Cerebellar cortex (tissue), 1 donor: Measurements from ENCODE around the gene EMC7.
"Not testable (repeated sequence)": the region's sequence is repeated elsewhere in the genome, so short reads cannot be mapped to it uniquely, and the experiment has no call there.

Experiments used
- DNase-seq: peaks from one replicate; pipeline ENCODE4 v3.0.0-alpha.2; 2015; ENCODE audit warnings: low spot score

Gene EMC7

DNA sequence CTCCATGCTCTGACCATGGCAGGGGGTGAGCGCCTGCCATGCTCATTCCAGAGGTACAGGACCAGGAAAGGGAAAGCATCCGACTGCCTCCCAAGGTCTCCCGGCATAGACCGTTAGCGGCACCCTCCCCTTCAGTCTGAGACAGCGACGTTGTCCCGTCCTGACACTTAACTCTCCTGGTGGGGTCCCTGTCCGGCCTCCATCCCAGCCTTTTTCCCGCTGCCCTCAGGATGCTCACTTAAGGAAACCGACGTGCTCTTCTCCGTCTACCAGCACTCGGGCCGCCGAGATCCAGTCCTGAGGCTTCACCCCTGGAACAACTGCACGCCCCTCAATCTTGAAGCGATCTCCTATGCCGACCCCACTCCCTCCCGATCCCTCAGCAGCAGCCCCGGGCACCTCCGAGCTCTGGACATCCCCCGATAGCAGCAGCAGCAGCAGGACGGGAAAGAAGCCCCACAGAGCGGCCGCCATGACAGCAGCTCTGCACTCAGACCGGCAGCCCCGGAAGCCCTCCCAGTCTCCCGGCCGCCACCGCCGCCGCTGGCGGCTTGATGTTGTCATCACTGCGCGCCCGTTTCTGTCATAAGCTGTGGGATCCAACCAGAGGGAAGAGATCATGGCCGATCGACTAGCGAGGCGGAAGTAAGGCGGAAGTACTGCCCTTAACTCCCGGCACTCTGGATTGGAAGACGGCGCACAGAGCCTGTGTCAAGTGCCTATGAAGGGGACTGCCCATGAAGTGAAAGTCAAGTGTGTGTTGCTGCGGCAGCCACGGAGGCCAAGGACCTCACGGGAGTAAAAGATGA, at the start of gene EMC7, which contains the start of gene PGBD4:
TSS of gene EMC7 (minus strand) at position 497 of the 809 bp plus-strand sequence. CDS start at position 474, 23 bp downstream.
TSS of gene PGBD4 (plus strand) at position 718 of the 809 bp plus-strand sequence. CDS start 449 bp downstream, outside the sequence.
- peak; percentile 99 for DNase-seq

DNA sequence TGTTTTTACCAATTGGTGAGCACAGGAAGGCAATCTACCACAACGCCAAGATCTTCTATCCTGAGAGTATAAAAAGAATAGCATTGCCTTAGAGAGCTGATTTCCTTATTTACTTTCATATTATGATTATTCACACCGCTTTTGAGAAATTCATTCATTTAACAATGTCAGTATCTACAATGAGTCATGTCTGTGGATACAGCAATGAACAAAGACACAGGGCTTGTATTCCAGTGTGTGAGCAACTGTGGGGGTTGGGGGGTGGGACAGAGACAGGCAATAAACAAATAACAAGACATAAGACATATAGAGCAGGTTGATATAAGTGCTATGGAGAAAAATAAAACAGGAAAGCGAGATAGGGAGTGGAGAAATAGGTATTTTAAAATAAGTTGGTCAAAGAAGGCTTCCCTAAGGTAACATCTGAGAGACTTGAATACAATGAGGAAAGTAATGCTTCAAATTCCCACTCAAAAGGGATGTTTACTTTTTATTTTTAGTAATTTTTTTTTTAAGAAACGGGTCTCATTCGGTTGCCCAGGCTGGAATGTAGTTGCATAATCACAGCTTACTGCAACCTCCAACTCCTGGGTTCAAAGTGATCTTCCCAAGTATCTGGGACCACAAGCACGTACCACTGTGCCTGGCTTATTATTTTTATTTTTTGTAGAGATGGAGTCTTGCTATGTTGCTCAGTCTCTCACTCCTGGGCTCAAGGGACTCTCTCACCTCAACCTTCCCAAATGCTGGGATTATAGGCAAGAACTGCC, 45.9 kb upstream of the EMC7 start:
- DNase-seq, result no peak

DNA sequence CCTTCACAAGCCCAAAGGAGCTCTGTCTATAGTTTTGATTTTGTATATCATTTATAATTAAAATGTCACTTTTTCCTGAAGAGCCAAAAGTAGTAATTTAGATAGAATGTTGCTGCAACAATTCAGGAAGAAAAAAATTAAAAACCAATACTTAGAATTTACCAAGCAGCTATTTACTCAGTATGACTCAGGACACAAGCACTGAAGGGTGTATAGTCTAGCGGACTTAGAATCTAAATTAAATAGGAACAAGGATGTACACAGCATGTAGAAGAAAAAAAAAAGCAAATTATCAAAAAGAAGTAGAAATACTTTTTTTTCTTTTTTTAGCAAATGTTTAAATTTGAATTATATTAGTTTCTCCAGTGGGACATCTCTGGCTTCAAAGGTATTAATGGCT, 31.8 kb upstream of the EMC7 start:
- no peak for DNase-seq

DNA sequence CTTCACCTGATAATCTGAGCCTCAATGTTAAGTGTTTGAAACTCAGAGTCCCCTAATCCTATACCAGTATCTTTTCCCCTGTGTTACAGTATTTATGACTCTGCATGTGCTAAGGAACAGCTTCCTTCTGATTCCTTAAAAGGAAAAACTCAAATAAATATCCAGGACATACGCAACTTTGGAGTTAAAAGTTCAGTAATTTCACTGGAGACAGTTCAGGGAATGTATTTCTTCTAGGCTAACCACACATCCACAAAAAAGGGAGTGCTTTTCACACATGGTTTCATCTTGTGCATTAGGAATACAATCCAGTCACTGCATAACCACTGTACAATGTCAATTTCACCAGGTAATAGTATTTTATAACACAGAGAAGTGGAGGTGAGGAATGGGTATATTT, 31.2 kb upstream of the EMC7 start:
- no peak for DNase-seq

DNA sequence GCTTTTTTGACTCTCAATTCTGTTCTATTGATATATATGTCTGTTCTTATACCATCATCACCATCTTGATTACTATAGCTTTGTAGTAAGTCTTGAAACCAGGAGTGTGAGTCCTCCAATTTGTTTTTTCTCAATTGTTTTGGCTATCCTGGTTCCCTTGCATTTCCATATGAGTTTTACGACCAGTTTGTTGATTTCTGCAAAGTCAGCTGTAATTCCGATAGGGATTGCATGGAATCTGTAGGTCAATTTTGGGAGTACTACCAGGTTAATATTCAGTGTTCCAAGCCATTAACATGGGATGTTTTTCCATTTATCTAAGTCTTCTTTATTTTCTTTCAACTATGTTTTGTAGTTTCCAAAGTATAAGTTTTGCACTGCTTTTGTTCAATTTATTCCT, 27.2 kb upstream of the EMC7 start:
- no peak for DNase-seq

DNA sequence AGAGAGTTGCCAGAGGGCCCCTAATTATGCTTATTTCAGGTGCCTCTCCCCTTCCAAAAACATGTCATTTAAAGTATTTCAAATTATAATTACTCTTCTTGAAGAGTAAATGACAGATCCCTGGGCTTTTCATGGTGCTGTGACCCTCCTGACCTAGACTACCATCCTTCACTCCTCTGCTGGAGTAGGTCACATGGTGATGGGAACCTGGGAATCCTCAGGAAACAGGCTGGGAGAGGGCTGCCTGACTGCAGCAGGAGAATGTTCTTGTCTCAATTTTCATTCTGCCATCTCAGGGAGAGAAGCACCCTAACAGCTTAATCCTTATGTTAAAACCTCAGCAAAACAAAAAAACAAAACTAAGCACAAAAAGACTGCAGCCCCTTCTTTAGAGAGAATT, 24.9 kb upstream of the EMC7 start:
- no peak for DNase-seq

DNA sequence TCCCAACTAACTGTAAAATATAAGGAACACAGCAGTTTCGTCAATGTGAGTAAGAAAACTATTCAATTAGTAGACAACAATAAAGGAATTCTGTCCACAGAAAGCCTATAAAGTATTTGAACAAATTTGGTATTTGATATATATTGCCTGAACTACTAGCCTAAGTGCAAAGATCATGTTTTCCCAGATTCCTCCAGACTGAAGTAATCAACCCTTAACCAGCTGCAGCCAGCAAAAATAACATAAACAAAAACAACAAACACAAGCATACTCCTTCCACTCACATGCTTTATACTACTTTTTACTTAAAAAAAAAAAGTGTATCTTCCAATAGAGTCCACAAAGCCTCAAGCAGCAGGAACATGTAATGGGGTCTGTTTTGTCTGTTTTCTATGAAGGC, 24.3 kb upstream of the EMC7 start:
- DNase-seq, result no peak

DNA sequence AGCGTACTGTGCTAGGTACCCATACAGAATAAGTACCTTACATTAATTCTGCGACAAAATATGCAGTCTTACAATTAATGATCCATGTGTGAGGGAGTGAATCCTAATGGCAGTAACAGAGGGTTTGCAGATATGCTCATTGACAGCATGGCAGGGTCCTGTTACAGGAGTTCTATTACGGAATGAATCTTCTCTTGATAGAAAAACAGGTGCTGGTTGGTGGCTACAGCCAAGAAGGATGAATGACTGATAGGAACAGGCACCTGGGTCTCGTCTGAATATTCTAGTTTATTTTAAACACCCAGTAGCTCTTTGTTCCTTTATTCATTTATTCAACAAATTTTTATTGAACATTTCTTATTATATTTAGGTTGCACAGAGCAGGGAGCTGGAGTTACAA, 23.0 kb upstream of the EMC7 start:
- DNase-seq, result no peak

DNA sequence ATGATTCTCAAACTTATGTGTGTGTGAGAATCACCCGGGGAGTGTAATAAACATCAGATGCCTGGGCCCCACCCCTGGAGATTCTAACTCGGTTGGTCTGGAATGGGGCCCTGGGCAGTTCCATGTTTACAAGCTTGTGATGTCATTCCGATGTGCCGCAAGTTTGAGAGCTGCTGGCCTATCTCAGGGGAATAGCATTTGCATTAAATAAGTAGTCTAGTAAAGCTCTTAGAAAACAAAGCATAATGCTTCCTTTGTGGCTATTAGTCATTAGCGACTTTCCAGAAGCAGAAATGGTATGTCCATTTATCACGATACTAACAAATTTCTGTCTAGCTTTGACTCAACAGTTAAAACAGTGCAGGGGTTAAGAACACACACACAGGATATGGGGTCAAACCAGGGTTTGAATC, 21.1 kb upstream of the EMC7 start:
- no peak for DNase-seq

DNA sequence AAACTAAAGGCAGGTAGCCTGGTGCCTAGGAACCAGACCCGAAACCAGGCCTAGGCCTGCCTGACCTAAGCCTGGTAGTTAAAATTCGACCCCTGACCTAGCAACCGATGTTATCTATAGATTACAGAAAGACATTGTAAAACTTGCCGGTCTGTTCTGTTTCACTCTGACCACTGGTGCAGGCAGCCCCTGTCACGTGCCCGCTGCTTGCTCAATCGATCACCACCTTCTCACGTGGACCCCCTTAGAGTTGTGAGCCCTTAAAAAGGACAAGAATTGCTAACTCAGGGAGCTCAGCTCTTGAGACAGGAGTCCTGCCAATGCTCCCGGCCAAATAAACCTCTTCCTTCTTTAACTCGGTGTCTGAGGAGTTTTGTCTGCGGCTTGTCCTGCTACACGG, 20.1 kb upstream of the EMC7 start:
- not testable (repeated sequence) for DNase-seq

DNA sequence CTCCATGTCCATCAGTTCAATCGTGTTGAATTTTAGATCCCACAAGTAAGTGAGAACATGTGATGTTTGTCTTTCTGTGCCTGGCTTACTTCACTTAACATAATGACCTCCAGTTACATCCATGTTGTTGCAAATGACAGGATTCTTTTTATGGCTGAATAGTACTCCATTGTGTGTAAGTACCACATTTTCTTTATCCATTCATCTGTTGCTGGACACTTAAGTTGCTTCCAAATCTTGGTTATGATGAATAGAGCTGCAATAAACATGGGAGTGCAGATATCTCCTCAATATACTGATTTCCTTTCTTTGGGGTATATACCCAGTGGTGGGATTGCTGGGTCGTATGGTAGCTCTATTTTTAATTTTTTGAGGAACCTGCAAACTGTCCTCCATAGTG, 18.8 kb upstream of the EMC7 start:
- DNase-seq, result not testable (repeated sequence)

DNA sequence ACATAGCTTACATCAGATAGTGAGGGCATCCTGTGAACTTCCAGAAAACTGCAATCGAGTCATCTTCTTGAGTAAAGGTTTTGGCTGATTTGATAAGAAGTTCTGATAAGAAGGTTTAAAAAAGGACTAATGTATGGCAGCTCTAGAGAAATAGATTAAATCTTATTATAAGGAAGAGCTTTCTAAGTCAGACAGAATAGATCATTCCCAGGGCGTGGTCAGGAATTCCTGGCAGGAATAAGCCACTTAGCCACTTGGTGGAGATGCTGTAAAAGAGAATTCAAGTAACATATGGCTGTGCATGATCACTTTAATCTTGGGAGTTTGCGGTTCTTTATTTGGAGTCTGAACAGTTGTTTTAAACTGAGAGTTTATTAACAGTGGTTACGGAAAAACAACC, 17.6 kb upstream of the EMC7 start:
- no peak for DNase-seq

DNA sequence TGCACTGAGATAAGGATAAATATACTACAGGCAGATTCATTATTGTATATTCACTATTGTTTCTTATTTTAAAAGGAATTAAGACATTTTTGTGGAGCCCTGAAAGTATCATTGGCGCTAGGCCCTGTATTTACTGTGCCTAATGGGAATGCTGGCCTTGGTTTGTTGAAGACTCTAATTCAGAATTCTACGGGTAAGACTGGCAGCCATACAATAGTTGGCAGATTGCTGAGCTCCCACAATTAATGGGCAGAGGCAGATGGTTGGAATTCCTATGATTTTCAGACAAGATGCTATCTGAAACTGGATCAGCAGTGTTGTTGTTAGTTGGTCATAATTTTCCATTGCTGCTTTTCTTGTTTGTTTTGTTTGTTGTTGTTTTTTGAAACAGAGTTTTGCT, 15.0 kb upstream of the EMC7 start:
- DNase-seq, result no peak

DNA sequence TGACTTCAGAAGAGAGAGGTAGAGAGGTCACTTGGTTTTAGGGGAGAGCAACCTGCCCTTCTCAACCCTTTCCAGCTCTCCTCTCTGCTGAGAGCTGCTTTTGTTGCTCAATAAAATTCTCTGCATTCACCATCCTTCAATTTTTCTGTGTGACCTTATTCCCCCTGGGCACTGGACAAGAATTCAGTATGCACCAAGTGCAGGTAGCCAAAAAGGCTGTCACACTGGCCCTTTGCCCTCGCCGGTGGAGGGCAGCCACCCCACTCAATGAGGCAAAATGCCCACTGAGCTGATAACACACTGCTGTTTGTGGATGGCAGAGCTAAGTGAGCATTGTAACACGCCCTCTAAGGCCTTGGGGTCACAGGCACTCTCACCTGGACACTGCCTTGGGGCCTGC, 13.1 kb upstream of the EMC7 start:
- no peak for DNase-seq

DNA sequence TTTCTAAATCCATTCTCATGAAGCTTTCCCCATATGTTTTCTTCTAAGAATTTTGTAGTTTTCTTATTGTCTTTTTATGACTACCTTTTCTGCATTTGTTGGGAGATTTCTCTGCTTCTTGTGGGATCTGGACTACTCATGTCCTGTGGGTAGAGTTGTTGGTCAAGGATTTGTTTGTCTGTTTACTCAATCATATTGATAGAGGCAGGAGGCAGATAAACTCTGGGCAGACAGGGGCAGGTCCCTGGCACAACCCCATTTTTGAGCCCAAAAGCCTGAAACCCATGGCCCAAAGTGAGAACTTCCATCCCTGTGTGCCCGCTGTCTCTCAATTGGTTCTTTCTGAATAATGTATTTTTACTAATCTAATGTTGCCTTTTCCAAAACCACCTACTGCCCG, 12.6 kb upstream of the EMC7 start:
- no peak for DNase-seq

DNA sequence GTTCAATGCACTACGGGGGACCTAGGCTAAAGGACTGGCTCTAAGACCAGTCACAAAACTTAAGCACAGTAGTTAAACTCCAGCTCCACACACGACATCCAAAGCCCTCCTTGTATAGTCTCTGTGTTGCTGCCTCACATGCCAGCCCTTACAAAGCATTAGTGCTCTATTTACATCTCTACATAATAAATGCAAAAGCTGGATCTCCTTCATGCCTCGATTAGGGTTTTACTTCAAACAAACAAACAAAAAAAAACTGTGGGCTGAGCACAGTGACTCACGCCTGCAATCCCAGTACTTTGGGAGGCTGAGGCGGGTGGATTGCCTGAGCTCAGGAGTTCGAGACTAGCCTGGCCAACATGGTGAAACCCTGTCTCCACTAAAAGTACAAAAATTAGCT, 9.8 kb upstream of the EMC7 start:
- DNase-seq, result no peak

DNA sequence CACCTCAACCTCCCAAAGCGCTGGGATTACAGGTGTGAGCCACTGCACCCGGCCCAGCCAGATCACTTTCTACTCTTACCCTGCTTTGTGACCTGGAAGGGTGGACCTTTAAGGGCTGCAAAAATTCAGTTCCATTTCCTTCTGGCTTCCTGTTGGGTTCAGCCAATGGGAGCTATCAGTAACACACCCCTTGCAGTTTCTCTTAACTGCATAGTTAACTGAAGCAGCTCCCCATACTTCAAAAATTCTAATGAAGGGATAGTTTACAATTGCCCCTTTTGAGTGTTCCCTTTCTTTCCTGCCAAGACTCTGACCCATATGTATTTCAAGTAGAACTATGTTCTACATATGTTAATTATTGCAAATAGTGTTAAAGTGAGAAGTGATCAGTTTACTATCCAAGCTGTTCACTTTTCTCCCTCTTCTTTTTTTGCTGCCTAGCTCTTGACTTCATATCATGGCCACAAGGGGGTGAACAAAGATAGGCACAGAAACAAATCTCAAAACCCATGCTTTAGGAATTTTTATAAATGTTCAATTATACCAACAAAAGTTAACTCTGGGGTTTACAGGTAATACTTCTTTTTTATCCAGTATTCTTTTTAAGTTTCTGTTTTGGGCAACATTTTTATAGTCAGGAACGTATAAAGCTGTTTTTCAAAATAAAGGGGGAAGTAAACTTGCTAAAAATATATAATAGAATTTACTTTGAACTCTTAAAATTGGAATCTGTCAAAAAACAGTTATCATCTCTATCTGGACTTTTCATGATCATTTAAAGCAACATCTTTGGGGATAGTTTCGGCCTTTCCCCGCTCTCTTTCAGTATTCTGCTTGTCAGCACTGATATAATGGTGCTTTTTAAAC, 8.4 kb upstream of the EMC7 start:
- DNase-seq, result peak; percentile 41

DNA sequence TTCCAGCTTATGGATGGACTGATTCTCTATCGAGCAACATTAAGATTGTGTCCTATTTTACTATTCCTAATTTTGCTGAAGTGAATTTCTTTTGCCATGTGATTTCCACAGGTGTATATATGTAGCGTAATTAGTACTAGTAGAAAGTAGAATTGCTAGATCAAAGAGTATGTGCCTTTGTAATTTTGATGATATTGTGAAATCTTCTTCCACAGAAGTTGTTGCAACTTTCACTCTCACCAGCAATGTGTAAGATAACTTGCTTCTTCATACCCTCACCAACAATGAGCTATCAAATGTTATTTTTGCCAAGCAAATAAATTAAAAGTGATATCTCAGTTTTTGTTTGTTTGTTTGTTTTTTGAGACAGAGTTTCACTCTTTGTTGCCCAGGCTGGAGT, 5.7 kb upstream of the EMC7 start:
- no peak for DNase-seq

DNA sequence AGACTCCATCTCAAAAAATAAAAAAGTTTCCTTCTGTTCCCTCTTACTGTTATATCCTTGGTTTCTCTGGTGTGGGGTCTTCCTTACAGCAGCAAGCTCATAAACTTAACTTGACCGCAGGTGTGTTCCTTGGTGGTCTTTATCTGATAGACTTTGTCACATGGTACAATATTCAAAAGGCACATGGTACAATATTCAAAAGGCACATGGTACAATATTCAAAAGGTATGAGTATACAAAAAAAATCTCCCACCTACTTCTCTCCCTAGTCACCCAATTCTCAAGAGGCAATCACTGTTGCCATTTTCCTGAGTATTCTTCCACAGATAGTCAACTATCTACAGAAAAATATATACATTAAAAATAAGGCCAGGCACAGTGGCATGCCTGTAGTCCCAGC, 4.8 kb upstream of the EMC7 start:
- DNase-seq, result no peak

DNA sequence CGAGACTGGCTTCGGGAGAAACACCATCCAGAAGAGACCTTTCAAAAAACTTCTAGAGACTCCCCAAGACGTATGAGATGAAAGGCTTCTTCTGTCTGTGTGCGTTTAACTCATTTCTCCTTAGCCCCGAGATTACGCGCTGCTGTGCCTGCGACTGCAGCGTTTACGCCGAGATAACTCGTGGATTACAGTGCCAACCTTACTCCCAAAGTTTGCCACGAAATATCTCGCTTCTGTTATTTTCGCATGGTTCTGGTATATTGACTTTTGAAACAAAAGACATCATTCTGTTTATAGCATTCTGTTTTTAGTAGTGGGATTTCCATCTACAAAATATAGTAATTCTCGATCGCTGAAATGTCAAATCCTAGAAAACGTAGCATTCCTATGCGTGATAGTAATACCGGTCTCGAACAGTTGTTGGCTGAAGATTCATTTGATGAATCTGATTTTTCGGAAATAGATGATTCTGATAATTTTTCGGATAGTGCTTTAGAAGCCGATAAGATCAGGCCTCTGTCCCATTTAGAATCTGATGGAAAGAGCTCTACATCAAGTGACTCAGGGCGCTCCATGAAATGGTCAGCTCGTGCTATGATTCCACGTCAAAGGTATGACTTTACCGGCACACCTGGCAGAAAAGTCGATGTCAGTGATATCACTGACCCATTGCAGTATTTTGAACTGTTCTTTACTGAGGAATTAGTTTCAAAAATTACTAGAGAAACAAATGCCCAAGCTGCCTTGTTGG, 688 bp upstream of the EMC7 start:
- peak; percentile 14 for DNase-seq

DNA sequence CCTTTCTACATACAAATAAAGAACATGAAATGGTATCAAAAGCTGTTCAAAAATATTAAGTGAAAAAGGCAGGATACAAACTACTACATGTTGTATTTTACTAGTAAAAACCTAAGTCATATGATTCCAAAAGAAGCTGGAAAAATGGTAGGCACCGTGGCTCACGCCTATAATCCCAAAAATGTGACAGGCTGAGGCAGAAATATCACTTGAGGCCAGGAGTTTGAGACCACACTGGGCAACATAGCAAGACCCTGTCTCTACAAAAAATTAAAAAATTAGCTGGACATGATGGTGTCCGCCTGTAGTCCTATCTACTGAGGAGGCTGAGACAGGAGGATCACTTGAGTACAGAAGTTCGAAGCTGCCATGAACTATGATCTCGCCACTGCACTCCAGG, 1.7 kb downstream of the EMC7 start:
- DNase-seq, result no peak

DNA sequence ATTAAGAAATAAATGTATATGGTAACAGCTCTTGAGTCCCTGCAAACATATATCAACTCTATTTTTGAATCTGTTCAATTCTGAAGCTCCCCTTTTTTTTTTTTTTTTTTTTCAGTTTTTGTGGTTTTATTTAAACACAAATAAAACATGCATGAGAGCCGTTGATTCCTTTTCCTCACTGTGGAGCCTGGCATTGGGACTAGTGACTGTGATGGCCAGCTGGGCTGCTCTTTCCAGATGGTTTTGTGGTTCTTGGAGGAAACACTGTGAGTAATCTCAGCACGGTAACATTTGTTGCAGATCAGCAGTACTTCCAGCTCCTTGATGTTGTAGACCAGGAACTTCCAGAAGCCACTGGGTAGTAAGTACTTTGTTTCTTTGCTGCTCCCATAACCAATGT, 15.9 kb downstream of the EMC7 start:
- no peak for DNase-seq
